ENCODE data around the gene DERA. TPM values are rescaled to one million over a fixed set of nuclear protein-coding genes. Genes with fewer than 3 reads are reported as not detected.
"Not testable (repeated sequence)": the region's sequence is repeated elsewhere in the genome, so short reads cannot be mapped to it uniquely, and the experiment has no call there.

Gene DERA
- total and polyA plus RNA-seq, 5 donors: 14.8 to 17.4 (median 16.2) TPM

- H3K27me3 ChIP-seq (ENCODE audit: control insufficient read depth, insufficient read depth); ATAC-seq; intact Hi-C loops (cut with DNase I); H3K27ac ChIP-seq (ENCODE audit: low read length); DNase-seq; H3K4me3 ChIP-seq (ENCODE audit: low read length); H3K9me3 ChIP-seq (ENCODE audit: control insufficient read depth, low read length); H3K4me1 ChIP-seq (ENCODE audit: control insufficient read depth, insufficient read depth, low read length): not testable (repeated sequence)
- 98% methylated on average over 3 of the region's 3 CpGs for WGBS
Observed at GRCh38 chr12:15967053-15967452, 55.9 kb downstream of the DERA start.

DNA sequence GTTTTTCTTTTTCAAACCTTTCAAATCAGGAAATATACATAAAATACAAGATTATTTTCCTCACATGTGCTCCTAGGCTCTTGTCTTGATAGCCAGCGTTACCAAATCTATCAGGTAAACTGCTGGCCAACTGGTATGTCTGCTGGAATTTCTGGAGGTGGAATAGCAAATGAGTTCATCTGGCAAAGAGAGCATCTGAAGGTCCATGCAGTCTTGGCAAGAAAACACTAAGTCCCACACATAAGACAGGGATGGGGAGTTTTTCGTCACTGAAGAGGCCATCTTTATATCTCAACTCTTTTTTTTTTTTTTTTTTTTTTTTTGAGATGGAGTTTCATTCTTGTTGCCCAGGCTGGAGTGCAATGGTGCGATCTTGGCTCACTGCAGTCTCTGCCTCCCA is 60.1 kb downstream of the DERA start:
- no peak for ATAC-seq
- Histone ChIP-seq H3K4me3 (ENCODE audit: low read length) (no peak overlapping the region), H3K9me3 (ENCODE audit: control insufficient read depth, low read length) (no peaks in the 10 kb centered on the region), H3K27me3 (ENCODE audit: control insufficient read depth, insufficient read depth) (no peaks in the 10 kb centered on the region), H3K4me1 (ENCODE audit: control insufficient read depth, insufficient read depth, low read length) (no peaks in the 10 kb centered on the region), H3K27ac (ENCODE audit: low read length) (no peak overlapping the region)
- intact Hi-C loops (cut with DNase I): no loop called here
- 83% methylated on average over 3 of the region's 3 CpGs for WGBS
- no peak for DNase-seq

DNA sequence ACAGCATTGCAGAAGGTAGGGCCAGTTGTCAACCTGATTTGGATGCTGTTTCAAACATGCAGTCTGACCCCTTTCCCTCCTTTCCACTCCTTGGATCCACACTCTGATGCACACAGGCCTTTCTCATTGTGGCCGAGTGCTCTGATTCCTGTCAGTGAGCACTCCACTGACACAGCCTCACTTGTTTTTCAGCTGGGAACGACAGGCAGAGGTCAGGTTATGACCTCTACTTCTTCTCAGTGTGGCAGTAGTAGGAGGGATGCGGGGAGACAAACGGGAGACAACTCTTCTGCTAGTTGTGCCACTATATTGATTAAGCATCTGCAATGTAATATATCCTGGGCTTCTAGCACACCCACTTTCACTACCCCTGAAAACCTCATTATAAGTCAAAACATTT is 61.8 kb downstream of the DERA start:
- 69% methylated on average over 4 of the region's 4 CpGs for WGBS
- Histone ChIP-seq H3K27ac (ENCODE audit: low read length) (no peak overlapping the region), H3K4me3 (ENCODE audit: low read length) (no peak overlapping the region), H3K9me3 (ENCODE audit: control insufficient read depth, low read length) (no peaks in the 10 kb centered on the region), H3K4me1 (ENCODE audit: control insufficient read depth, insufficient read depth, low read length) (no peaks in the 10 kb centered on the region), H3K27me3 (ENCODE audit: control insufficient read depth, insufficient read depth) (no peaks in the 10 kb centered on the region)
- ATAC-seq (no peak), DNase-seq (no peak)
- intact Hi-C loops (cut with DNase I): no loop called here

- ATAC-seq (peak; percentile 82 to 89), DNase-seq (no peak)
- Histone ChIP-seq H3K4me3 (ENCODE audit: low read length) (no peak overlapping the region), H3K27ac (ENCODE audit: low read length) (no peak overlapping the region), H3K4me1 (ENCODE audit: control insufficient read depth, insufficient read depth, low read length) (peaks cover under 1% of the 10 kb centered on the region), H3K9me3 (ENCODE audit: control insufficient read depth, low read length) (no peaks in the 10 kb centered on the region), H3K27me3 (ENCODE audit: control insufficient read depth, insufficient read depth) (no peaks in the 10 kb centered on the region)
- intact Hi-C loops (cut with DNase I): no loop called here
- 42% methylated on average over 7 of the region's 7 CpGs for WGBS
Observed at GRCh38 chr12:15977999-15978951, 67.1 kb downstream of the DERA start.

- no peak overlapping the region for H3K4me3 ChIP-seq (ENCODE audit: low read length)
- intact Hi-C loops (cut with DNase I): no loop called here
- WGBS: 59% methylated on average over 2 of the region's 2 CpGs
- H3K9me3 ChIP-seq (ENCODE audit: control insufficient read depth, low read length): no peaks in the 10 kb centered on the region
- DNase-seq: peak in 2 of 3 donors; percentile 23 to 49
- peak overlapping the region; percentile 14 for H3K27ac ChIP-seq (ENCODE audit: low read length)
- no peaks in the 10 kb centered on the region for H3K27me3 ChIP-seq (ENCODE audit: control insufficient read depth, insufficient read depth)
- peaks cover 2% of the 10 kb centered on the region for H3K4me1 ChIP-seq (ENCODE audit: control insufficient read depth, insufficient read depth, low read length)
- ATAC-seq: peak; percentile 47 to 72
Observed at GRCh38 chr12:15979096-15980092, 68.3 kb downstream of the DERA start.

GRCh38 chr12:15982071-15982470 is 70.9 kb downstream of the DERA start:
- intact Hi-C loops (cut with DNase I): no loop called here
- H3K27ac ChIP-seq (ENCODE audit: low read length): no peak overlapping the region
- H3K4me3 ChIP-seq (ENCODE audit: low read length): no peak overlapping the region
- ATAC-seq (peak in 1 of 2 donors; percentile 38), DNase-seq (no peak)
- H3K27me3 ChIP-seq (ENCODE audit: control insufficient read depth, insufficient read depth): no peaks in the 10 kb centered on the region
- 50% methylated on average over 5 of the region's 5 CpGs for WGBS
- peaks cover 2% of the 10 kb centered on the region for H3K4me1 ChIP-seq (ENCODE audit: control insufficient read depth, insufficient read depth, low read length)
- H3K9me3 ChIP-seq (ENCODE audit: control insufficient read depth, low read length): no peaks in the 10 kb centered on the region

DNA sequence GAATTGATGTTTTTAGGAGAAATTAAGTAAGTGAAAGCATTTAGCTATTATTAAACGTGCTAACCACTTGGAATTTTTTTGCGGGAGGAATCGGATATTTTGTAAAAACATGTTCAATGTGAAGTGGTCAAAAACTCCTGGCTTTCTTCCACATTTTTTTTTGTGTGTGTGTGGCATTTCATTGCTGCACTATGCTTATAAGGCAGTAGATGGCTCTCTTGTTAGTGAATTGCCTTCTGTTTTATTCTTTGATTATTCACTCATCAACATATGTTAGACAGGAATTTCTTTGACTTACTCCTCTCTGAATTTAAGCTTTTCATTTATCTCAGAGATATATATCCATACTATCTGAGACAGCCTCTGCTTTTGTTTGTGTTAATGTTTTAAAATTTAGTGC is 71.3 kb downstream of the DERA start:
- intact Hi-C loops (cut with DNase I): no loop called here
- WGBS: 37% methylated on average over 3 of the region's 3 CpGs
- Histone ChIP-seq H3K4me3 (ENCODE audit: low read length) (no peak overlapping the region), H3K9me3 (ENCODE audit: control insufficient read depth, low read length) (no peaks in the 10 kb centered on the region), H3K27me3 (ENCODE audit: control insufficient read depth, insufficient read depth) (no peaks in the 10 kb centered on the region), H3K4me1 (ENCODE audit: control insufficient read depth, insufficient read depth, low read length) (peaks cover 2% of the 10 kb centered on the region), H3K27ac (ENCODE audit: low read length) (no peak overlapping the region)
- DNase-seq: no peak
- peak in 1 of 2 donors; percentile 25 for ATAC-seq

- Histone ChIP-seq H3K4me3 (ENCODE audit: low read length) (no peak overlapping the region), H3K27me3 (ENCODE audit: control insufficient read depth, insufficient read depth) (no peaks in the 10 kb centered on the region), H3K4me1 (ENCODE audit: control insufficient read depth, insufficient read depth, low read length) (peaks cover 2% of the 10 kb centered on the region), H3K9me3 (ENCODE audit: control insufficient read depth, low read length) (no peaks in the 10 kb centered on the region), H3K27ac (ENCODE audit: low read length) (no peak overlapping the region)
- no peak for DNase-seq
- ATAC-seq: no peak
- intact Hi-C loops (cut with DNase I): no loop called here
Observed at GRCh38 chr12:15982921-15983320, 71.8 kb downstream of the DERA start.

GRCh38 chr12:15984097-15984800 is 73.1 kb downstream of the DERA start:
- WGBS: 80% methylated on average over 6 of the region's 6 CpGs
- intact Hi-C loops (cut with DNase I): no loop called here
- Histone ChIP-seq H3K9me3 (ENCODE audit: control insufficient read depth, low read length) (no peaks in the 10 kb centered on the region), H3K27me3 (ENCODE audit: control insufficient read depth, insufficient read depth) (no peaks in the 10 kb centered on the region), H3K4me1 (ENCODE audit: control insufficient read depth, insufficient read depth, low read length) (peaks cover 2% of the 10 kb centered on the region), H3K27ac (ENCODE audit: low read length) (no peak overlapping the region), H3K4me3 (ENCODE audit: low read length) (no peak overlapping the region)
- ATAC-seq: peak; percentile 36 to 76
- DNase-seq: no peak

DNA sequence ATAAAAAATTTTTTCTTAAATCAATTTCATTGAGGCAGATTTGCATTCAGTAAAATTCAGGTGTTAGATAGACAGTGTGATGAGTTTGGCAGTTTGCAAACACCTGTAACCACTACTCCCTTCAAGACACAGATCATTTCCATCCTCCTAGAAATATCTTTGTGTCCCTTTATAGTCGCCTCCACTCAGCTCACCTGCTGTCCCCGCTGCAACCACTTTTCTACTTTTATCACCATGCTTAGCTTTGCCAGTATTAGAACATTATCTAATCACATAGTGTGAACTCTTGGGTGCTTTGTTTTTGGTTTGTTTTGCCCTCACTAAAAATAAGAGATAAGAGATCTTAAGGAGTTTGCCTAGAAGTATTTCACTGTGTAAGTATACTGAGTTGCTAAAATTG is 73.8 kb downstream of the DERA start:
- Histone ChIP-seq H3K27ac (ENCODE audit: low read length) (no peak overlapping the region), H3K4me1 (ENCODE audit: control insufficient read depth, insufficient read depth, low read length) (peaks cover 2% of the 10 kb centered on the region), H3K4me3 (ENCODE audit: low read length) (no peak overlapping the region), H3K27me3 (ENCODE audit: control insufficient read depth, insufficient read depth) (no peaks in the 10 kb centered on the region), H3K9me3 (ENCODE audit: control insufficient read depth, low read length) (no peaks in the 10 kb centered on the region)
- intact Hi-C loops (cut with DNase I): no loop called here
- DNase-seq (no peak), ATAC-seq (no peak)
- WGBS: 90% methylated on average over 2 of the region's 2 CpGs

All from right cardiac atrium (tissue), 5 donors.